NCI-H187 (cell line): ENCODE measurements around the gene SESN1.
"Not testable (repeated sequence)": the region's sequence is repeated elsewhere in the genome, so short reads cannot be mapped to it uniquely, and the experiment has no call there.

ENCODE experiments used
- DNase-seq, 2 experiments: peaks; one replicate each; lab custom pipeline; 2025; lab: John Stamatoyannopoulos, UW

The SESN1 gene

GRCh38 chr6:109001291-109001894, 93.3 kb downstream of the SESN1 start:
- DNase-seq: no peak

- no peak for DNase-seq
Observed at GRCh38 chr6:109000289-109000688, 94.4 kb downstream of the SESN1 start.

GRCh38 chr6:108999428-108999827, 95.2 kb downstream of the SESN1 start:
- DNase-seq: no peak

GRCh38 chr6:108998485-108998884, 96.2 kb downstream of the SESN1 start:
- no peak for DNase-seq

- no peak for DNase-seq
Observed at GRCh38 chr6:108996208-108996607, 98.4 kb downstream of the SESN1 start.

GRCh38 chr6:108995296-108995695, 99.3 kb downstream of the SESN1 start:
- no peak for DNase-seq

- no peak for DNase-seq
Observed at GRCh38 chr6:108993876-108994275, 100.8 kb downstream of the SESN1 start.

- DNase-seq: no peak
Observed at GRCh38 chr6:108989700-108990099, 104.9 kb downstream of the SESN1 start.

GRCh38 chr6:108988765-108989164, 105.9 kb downstream of the SESN1 start:
- no peak for DNase-seq

GRCh38 chr6:108988296-108988695, 106.3 kb downstream of the SESN1 start:
- no peak for DNase-seq

- DNase-seq: no peak
Observed at GRCh38 chr6:108987156-108987555, 107.5 kb downstream of the SESN1 start.

- no peak for DNase-seq
Observed at GRCh38 chr6:108985301-108985700, 109.3 kb downstream of the SESN1 start.

- no peak for DNase-seq
Observed at GRCh38 chr6:108983151-108983550, 111.5 kb downstream of the SESN1 start.

- no peak for DNase-seq
Observed at GRCh38 chr6:108982154-108983113, 112.2 kb downstream of the SESN1 start.

GRCh38 chr6:108978638-108979037, 116.0 kb downstream of the SESN1 start:
- DNase-seq: not testable (repeated sequence)

GRCh38 chr6:108974201-108974600, 120.4 kb downstream of the SESN1 start:
- no peak for DNase-seq

GRCh38 chr6:108969776-108970175, 124.9 kb downstream of the SESN1 start:
- DNase-seq: no peak

GRCh38 chr6:108968325-108969316, 126.0 kb downstream of the SESN1 start:
- DNase-seq: no peak

GRCh38 chr6:108966855-108967755, 127.5 kb downstream of the SESN1 start:
- DNase-seq: no peak

GRCh38 chr6:108966251-108966650, 128.4 kb downstream of the SESN1 start:
- DNase-seq: no peak

- DNase-seq: no peak
Observed at GRCh38 chr6:108961985-108962384, 132.7 kb downstream of the SESN1 start.
